Activated naive CD4-positive, alpha-beta T cell treated with Interleukin-2 at 50 U/mL for 16 hours (primary cell): ENCODE results near the gene KLHL6.
"Not testable (repeated sequence)": the region's sequence is repeated elsewhere in the genome, so short reads cannot be mapped to it uniquely, and the experiment has no call there.

Experiments used
- DNase-seq: peaks from one replicate; pipeline ENCODE4 v3.0.0-alpha.2; 2020

KLHL6 gene

DNA sequence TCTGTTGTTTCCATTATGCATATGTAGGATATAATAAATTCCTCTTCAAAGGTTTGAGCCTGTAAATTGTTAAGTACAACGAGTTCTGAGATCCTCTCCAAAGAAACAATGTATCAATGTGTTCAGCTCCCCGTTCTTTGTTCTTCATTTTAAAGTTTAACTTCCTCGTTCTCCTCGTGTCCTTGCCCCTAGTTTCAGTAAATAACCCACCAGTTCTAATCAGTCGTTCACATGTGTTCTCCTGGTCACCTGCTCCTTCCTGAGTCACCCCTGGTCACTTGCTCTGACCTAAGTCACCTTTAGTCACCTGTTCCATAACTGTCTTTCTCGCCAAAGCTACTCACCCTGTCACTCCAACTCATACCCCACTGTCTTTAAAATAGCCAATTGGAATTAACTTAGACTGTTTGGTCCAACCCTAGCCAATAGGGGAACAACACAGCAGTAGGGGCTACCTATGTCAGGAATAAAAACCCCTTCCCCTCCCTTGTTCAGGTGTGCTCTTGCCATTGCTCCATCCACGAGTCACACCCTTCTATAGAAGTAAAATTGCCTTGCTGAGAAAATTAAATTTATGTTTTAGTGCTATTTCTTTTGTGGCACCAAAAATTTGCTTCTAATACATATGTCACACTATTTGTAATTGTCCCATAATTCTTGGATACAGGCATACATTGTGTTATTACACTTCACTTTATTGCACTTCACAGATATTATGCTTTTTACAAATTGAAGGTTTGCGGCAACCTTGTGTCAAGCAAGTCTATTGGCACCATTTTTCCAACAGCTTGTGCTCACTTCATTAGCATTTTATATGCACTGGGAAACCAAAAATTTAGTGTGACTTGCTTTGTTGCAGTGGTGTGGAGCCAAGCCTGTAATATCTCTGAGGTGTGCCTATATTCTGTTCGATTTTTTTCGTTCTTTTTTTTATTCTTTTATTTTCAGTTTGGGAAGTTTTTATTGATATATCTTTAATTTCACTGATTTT lies 111.8 kb downstream of the KLHL6 start:
- no peak for DNase-seq

DNA sequence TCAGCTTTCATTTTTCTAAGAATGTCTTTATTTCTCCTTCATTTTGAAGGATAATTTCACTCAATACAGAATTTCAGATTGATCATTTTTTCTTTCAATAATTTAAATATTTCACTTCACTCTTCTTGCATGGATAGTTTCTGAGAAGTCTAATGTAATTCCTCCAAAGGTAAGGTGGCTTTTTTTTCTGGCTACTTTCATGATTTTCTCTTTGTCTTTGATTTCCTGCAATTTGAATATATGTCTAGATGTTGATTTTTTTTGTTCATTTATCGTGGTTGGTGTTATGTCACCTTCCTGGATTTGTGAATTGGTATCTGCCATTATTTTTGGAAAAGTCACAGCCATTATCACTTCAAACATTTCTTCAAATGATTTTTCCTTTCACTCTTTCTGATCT lies 112.5 kb downstream of the KLHL6 start:
- DNase-seq, result no peak

DNA sequence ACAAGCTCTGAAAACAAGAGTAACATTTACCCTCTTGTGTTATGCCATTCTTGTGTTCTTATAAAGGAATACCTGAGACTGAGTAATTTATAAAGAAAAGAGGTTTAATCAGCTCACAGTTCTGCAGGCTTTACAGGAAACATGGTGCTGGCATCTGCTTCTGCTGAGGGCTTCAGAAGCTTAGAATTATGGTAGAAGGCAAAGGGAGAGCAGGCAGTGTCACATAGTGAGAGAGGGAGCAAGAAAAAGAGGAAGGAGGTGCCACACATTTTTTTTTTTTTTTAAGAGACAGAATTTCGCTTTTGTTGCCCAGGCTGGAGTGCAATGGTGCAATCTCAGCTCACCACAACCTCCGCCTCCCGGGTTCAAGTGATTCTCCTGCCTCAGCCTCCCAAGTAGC lies 115.0 kb downstream of the KLHL6 start:
- DNase-seq, result not testable (repeated sequence)

GRCh38 chr3:183439515-183439914 lies 116.0 kb downstream of the KLHL6 start:
- no peak for DNase-seq

- DNase-seq, result no peak
Measured at GRCh38 chr3:183438735-183439134, 116.8 kb downstream of the KLHL6 start.

- no peak for DNase-seq
Measured at GRCh38 chr3:183437666-183438564, 117.6 kb downstream of the KLHL6 start.
